NCI-H345 treated with DMSO at 0.1 percent for 48 hours (cell line): ENCODE data around the gene GPAT3.

Source experiments
- DNase-seq: peaks from one replicate; lab custom pipeline; 2025; ENCODE audit not compliant: unreplicated experiment; lab: John Stamatoyannopoulos, UW

The GPAT3 gene

DNA sequence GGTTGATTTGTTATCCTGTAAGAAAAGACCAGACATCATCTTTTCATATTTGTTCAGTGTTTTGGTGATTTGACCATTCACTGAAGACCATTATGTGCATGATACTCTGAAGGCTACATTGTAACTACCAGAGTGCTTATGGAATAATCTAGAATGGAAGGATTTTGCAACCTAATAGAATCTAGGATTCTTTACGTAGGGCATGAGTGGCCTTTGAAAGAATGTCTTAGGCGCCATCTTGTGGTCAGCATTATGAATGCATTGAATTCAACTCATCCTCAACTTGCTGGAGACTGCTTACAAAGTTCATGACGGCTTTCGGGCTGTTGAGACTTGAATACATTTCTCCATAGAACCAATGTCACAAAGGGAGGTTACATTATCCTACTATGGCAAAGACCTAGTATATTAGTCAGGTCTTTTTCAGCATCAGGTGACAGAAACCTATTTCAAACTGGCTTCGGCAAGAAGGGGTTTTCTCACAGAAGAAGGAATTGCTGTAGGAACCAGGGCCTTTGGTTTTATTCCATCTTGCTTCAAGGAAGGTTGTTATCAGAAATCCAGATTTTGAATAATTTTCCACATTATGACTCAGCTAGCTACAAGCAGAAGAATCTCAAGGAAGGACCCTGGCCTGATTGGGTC, 104.1 kb downstream of the GPAT3 start:
- DNase-seq: peak; percentile 2

DNA sequence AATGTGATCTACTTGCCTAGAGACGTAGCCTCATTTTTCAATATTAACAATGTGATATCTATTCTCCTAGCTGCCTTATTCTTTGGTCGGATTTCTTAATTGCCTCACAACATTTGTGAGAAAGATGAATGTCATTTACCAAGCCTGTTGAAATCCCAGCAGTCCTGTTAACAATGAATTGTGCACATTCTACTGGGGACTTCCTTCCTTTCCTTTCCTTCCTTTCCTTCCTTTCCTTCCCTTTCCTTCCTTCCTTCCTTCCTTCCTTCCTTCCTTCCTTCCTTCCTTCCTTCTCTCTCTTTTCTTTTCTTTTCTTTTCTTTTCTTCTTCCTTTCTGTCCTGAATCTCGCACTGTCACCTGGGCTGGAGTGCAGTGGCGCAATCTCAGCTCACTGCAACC, 107.1 kb downstream of the GPAT3 start:
- DNase-seq: no peak

DNA sequence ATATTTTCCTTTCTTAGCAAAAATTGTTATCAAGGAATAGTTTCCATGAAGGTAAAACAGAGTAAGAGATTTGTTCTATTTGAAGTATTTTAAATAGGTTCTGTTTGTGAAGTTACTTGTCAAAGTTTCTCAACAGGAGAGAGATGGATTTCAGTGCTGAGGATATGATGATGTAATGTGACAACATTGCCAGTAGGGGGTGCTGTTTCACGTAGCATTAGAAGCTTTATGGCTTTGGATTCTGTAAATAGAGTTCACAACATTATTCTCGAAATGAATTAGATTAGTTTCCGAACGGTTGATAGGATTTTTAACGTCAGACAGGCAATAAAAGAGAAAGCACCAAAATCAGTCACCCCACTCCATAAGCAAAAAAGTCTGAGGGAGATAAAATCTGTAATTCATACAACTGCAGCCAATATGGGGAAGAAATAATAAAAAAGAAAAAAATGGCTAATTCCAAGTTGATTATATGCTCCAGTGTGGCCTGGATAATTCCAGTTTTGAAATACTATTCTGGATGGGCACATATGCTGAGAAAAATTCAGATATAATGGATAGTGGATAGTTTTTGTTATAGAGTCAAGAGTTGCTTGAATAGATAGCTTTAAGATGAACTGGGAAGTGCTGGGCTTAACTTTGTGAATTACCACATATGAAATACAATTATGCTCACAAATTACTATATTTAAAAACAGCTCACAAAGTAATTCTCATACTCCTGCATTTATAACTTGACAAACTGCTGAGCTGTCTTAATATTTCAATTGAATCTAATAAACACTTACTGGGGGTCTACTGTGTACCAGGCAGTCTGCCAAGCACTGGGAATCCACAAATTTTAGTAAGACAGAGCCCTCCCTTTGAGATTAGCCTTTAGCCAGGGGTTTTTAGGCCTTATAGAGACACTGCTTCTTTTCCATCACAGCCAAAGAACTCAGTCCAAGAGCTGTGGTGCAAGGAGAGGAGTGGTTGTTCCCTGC, 109.1 kb downstream of the GPAT3 start:
- DNase-seq: peak; percentile 59

DNA sequence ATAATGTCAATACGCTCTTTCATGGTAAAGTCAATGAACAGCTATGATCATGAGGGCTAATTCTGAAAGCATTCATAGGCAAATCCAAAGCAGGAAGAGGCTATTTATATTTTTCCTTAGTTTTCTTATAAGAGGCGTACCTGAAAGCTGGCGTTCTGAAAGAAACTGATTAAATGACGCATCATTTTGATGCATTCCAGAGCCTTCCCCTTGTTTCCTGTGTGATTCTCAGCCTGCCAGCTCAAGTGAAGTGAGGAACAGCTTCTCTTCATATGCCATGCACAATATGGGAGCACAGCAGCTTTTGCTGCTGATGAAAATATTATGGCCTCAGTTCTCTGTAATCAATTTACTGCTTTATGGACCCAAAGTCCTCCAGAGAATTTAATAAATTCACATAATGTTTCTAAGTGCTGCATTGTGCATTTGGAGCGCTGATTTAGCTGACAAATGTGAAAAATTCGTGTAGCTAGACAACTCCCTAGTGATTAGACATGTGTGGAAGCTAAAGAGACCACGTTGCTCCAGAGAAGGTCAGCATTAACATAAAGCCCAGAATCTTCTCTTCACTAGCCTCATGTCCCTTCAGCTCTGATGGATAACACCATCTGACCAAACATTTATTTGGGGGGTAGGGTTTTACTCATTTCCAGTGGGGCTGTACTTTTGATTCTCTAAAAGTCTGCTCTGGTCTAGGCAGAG, 110.8 kb downstream of the GPAT3 start:
- DNase-seq: no peak

DNA sequence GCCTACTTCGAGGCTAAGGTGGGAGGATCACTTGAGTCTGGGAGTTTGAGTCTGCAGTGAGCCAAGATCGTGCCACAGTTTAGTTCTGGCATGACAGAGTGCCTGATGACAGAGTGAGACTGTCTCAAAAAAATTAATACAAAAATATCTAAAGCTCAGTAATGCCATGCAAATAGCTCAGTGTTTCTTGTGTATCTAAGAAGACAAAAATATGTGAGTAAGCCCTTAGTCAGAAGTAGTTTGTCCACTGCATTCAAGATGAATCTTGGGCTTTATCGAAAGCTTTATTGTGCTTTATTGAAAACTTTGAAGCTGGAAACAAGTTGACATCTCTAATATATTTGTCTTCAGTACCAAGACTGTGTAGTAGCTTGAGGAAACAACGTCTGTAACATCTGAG, 115.9 kb downstream of the GPAT3 start:
- no peak for DNase-seq
